NCI-H82 (cell line): Measurements from ENCODE around the gene ETS2.

Experiments used
- DNase-seq: peaks from one replicate; lab custom pipeline; 2025; lab: John Stamatoyannopoulos, UW

The ETS2 gene

GRCh38 chr21:38805328-38806152, at the start of gene ETS2:
TSS of gene ETS2 (plus strand) at chr21:38805929. CDS start at chr21:38810035, 4,106 bp downstream.
- peak; percentile 97 for DNase-seq

GRCh38 chr21:38756746-38757145, 49.0 kb upstream of the ETS2 start:
- DNase-seq = no peak

GRCh38 chr21:38758501-38759214, 47.1 kb upstream of the ETS2 start:
- no peak for DNase-seq

- DNase-seq = no peak
Measured at GRCh38 chr21:38759413-38759812, 46.3 kb upstream of the ETS2 start.

- DNase-seq = peak; percentile 95
Measured at GRCh38 chr21:38760017-38760761, 45.5 kb upstream of the ETS2 start.

GRCh38 chr21:38760762-38761155, 45.0 kb upstream of the ETS2 start:
- DNase-seq = no peak

GRCh38 chr21:38761531-38761930, 44.2 kb upstream of the ETS2 start:
- DNase-seq = no peak

- no peak for DNase-seq
Measured at GRCh38 chr21:38765056-38765455, 40.7 kb upstream of the ETS2 start.

- no peak for DNase-seq
Measured at GRCh38 chr21:38766987-38767722, 38.6 kb upstream of the ETS2 start.

GRCh38 chr21:38768471-38769063, 37.2 kb upstream of the ETS2 start:
- DNase-seq = no peak

- DNase-seq = no peak
Measured at GRCh38 chr21:38769191-38769780, 36.4 kb upstream of the ETS2 start.

GRCh38 chr21:38770660-38771059, 35.1 kb upstream of the ETS2 start:
- DNase-seq = no peak

GRCh38 chr21:38771536-38771935, 34.2 kb upstream of the ETS2 start:
- no peak for DNase-seq

GRCh38 chr21:38772646-38773045, 33.1 kb upstream of the ETS2 start:
- DNase-seq = no peak

GRCh38 chr21:38773099-38774061, 32.3 kb upstream of the ETS2 start:
- DNase-seq = no peak

- DNase-seq = no peak
Measured at GRCh38 chr21:38774152-38774551, 31.6 kb upstream of the ETS2 start.

GRCh38 chr21:38774586-38775285, 31.0 kb upstream of the ETS2 start:
- no peak for DNase-seq

- peak; percentile 2 for DNase-seq
Measured at GRCh38 chr21:38775733-38776132, 30.0 kb upstream of the ETS2 start.

GRCh38 chr21:38777015-38777414, 28.7 kb upstream of the ETS2 start:
- no peak for DNase-seq
